OCI-LY7 (cell line): ENCODE measurements around the gene EFCAB13.

ENCODE experiments used
- EZH2phosphoT487 ChIP-seq: fragments of 200-600 bp; sonication (generic); IDR thresholded peaks from 2 replicates; pipeline ENCODE4 v1.6.1; 2018; ENCODE audit warnings: low read depth, borderline replicate concordance, mild to moderate bottlenecking, mixed run types, antibody characterized with exemption, low read length, moderate library complexity, mixed read lengths
- TF ChIP-seq, protein P1 (sequence below): fragments of 200-600 bp; sonication (generic); conservative IDR thresholded peaks from 2 replicates; pipeline ENCODE4 v1.5.1; 2014; ENCODE audit warnings: mild to moderate bottlenecking, antibody characterized with exemption, low read length, moderate library complexity, mixed read lengths

DNA sequence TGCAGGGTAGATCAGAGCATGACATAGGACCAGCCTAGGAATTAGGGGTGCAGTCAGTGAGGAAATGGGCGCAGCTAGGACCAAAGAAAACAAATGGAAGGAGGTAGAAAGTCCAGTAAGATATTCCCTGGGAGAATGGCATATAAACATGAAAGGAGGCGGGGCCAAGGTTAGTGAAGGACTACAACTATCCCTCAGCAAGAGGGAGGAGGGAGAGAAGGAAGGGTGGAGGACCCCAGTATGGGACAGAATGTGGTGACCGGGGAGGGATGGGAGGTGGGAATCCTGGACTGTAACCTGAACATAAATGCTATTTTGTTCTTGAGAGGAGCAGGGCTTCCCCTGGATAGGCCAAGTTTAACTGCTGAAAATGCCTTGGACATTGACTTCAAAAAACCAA, 47.3 kb upstream of the EFCAB13 start:
- TF ChIP-seq, protein P1, sequence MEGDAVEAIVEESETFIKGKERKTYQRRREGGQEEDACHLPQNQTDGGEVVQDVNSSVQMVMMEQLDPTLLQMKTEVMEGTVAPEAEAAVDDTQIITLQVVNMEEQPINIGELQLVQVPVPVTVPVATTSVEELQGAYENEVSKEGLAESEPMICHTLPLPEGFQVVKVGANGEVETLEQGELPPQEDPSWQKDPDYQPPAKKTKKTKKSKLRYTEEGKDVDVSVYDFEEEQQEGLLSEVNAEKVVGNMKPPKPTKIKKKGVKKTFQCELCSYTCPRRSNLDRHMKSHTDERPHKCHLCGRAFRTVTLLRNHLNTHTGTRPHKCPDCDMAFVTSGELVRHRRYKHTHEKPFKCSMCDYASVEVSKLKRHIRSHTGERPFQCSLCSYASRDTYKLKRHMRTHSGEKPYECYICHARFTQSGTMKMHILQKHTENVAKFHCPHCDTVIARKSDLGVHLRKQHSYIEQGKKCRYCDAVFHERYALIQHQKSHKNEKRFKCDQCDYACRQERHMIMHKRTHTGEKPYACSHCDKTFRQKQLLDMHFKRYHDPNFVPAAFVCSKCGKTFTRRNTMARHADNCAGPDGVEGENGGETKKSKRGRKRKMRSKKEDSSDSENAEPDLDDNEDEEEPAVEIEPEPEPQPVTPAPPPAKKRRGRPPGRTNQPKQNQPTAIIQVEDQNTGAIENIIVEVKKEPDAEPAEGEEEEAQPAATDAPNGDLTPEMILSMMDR: no peak
- TF ChIP-seq EZH2phosphoT487: no peak
